Endothelial cell of hepatic sinusoid (primary cell): ENCODE measurements around the gene GJB3.
"Not testable (repeated sequence)": the region's sequence is repeated elsewhere in the genome, so short reads cannot be mapped to it uniquely, and the experiment has no call there.

Experiments used
- in situ Hi-C: cut with HindIII; loops from 2 replicates; pipeline ENCODE4 v1.10.0; 2017; ENCODE audit warnings: low sequenced_read_pairs

GJB3 gene

DNA sequence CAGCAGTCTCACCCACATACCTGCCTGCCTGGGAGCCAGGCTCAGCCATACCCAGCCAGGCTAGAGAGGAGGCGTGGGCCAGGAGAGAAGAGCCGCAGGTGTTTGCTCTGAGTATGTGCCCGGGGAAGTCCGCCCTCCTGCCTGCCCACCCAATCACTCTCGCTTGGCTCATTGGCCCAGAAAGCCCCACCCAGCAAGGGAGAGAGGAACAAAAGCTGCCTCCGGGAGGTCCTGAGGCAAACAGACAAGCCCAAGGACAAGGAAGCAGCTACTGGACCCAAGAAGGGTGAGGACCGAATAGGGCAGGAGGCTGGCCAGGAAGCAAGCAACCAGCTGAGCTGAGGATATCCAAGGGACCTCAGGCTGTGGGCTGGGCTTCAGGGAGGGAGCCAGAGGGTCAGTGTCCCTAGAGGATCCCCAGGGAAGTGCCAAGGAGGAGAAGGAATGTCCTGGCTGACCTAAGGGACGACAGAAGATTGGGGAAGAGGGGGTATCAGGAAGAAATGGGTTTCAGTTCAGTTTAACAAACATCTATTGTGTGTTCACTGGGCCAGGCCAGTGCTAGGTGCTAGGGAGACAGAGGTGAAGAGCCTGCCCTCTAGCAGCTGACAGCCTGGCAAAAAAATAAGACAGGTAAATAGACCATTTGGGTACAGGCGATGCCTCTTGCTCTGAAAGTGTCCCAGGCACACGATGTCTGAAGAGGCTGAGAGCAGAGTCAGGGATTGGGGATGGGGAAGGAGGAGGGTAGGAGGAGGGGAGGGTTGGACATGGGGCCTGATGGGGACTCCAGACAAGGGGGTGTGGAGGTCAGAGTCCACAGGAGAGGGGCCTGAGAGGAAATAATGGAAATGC is 21.3 kb upstream of the GJB3 start, which contains the start of gene GJB4:
GJB4 (plus strand) TSS at position 238 of the 855 bp plus-strand sequence. CDS start 1,515 bp downstream, outside the sequence.
- in situ Hi-C loops, result no loop called here

DNA sequence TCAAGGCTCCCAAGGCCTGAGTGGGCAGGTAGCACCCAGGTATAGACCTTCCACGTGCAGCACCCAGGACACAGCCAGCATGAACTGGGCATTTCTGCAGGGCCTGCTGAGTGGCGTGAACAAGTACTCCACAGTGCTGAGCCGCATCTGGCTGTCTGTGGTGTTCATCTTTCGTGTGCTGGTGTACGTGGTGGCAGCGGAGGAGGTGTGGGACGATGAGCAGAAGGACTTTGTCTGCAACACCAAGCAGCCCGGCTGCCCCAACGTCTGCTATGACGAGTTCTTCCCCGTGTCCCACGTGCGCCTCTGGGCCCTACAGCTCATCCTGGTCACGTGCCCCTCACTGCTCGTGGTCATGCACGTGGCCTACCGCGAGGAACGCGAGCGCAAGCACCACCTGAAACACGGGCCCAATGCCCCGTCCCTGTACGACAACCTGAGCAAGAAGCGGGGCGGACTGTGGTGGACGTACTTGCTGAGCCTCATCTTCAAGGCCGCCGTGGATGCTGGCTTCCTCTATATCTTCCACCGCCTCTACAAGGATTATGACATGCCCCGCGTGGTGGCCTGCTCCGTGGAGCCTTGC is 19.7 kb upstream of the GJB3 start:
- in situ Hi-C loops, result no loop called here

DNA sequence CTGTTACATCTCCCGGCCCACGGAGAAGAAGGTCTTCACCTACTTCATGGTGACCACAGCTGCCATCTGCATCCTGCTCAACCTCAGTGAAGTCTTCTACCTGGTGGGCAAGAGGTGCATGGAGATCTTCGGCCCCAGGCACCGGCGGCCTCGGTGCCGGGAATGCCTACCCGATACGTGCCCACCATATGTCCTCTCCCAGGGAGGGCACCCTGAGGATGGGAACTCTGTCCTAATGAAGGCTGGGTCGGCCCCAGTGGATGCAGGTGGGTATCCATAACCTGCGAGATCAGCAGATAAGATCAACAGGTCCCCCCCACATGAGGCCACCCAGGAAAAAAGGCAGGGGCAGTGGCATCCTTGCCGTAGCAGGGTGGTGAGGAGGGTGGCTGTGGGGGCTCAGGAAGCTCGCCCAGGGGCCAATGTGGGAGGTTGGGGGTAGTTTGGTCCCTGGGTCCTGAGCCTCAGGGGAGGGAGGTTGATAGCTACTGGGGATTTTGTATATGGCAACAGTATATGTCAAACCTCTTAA is 19.2 kb upstream of the GJB3 start:
- in situ Hi-C loops, result no loop called here

DNA sequence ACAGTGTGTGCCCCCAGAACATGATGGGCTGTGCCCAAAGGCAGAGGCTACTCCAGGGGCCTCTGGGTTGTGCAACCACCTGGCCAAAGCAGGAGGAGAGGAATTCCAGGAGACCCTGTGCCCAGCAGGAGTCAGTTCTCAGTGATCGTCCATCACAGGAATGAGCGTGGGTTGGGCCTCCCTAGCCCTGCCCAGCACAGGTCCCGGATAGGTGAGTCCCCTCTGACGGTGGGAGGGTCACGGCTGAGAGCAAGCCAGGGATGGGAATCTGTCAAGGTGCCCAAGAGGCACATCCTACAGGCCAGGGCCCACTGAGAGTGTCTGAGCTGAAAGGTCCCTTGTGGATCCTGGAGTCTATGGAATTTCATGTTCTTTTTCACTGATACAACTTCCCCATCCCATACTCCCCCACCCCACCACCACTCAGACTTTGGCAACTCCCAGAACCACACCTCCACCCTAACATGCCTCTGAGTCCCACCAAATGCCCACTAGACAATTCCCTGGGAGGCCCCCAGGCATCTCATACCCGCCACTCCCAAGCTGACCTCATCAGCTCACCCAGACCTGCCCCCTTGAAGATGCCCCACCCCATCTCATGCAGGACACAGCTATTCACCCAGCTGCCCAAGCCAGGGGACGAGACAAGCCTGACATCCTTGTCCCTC is 18.4 kb upstream of the GJB3 start:
- in situ Hi-C loops, result no loop called here

DNA sequence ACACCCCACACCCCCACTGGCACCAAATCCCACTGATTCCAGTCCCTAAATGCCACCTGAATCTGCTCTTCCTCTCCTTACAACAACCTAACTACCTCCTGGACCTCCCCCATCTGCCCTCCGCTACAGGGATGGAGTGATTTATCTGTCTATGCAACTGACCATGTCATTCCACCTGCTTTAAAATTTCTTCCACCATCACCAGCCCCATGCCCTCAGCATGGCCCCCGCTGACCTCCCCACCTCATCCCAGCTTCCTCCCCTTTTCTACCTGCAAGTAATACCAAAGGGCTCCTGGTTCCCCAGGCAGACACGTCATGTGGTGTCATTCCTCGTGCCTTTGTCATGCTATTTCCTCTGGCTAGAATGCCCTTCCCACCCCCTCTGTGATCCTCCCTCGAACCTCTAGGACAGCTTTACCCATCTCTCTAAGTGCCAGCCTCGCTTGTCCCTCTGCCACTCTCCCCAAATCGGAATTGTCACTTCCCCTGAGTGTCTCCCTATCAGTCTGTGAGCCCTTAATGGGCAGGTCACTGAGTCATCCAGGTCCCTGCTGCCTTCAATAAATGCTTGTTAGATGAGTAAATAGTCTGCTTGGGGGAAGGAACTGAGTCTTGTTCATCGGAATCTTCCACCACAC is 17.8 kb upstream of the GJB3 start:
- in situ Hi-C loops, result no loop called here

DNA sequence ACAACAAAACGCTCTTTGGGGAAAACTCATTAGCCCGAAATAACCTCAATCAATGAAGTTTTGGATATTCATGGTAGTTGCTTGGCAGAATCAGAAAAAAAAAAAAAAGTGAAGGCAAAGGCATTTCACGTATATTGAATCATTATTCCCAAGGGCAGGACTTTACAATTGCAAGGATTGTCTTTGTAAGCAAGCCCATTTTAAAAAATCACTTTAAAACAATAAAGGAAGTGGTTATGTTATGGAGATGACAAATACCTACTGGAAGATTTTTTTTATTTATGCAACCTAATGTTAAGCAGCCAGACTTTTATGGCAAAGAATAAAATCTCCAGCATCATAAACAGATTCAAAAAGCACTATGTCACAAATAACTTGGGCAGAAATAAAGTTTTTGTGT is 12.2 kb upstream of the GJB3 start:
- in situ Hi-C loops, result no loop called here

GRCh38 chr1:34770891-34771504 is 10.0 kb upstream of the GJB3 start:
- in situ Hi-C loops, result no loop called here

- in situ Hi-C loops, result no loop called here
Measured at GRCh38 chr1:34771573-34772371, 9.2 kb upstream of the GJB3 start.

- in situ Hi-C loops, result not testable (repeated sequence)
Measured at GRCh38 chr1:34773114-34773513, 7.9 kb upstream of the GJB3 start.

- in situ Hi-C loops, result loop anchor here (5.0 kb wide), 1 partner anchor 92 kb away; no protein-coding TSS in a partner anchor
Measured at GRCh38 chr1:34774957-34775356, 6.1 kb upstream of the GJB3 start.

- in situ Hi-C loops, result loop anchor here (5.0 kb wide), 1 partner anchor 90 kb away; no protein-coding TSS in a partner anchor
Measured at GRCh38 chr1:34776911-34777310, 4.1 kb upstream of the GJB3 start.

GRCh38 chr1:34777519-34778321 is 3.3 kb upstream of the GJB3 start:
- in situ Hi-C loops, result loop anchor here (5.0 kb wide), 1 partner anchor 90 kb away; no protein-coding TSS in a partner anchor

- in situ Hi-C loops, result loop anchor here (5.0 kb wide), 1 partner anchor 89 kb away; no protein-coding TSS in a partner anchor
Measured at GRCh38 chr1:34778381-34778780, 2.6 kb upstream of the GJB3 start.

DNA sequence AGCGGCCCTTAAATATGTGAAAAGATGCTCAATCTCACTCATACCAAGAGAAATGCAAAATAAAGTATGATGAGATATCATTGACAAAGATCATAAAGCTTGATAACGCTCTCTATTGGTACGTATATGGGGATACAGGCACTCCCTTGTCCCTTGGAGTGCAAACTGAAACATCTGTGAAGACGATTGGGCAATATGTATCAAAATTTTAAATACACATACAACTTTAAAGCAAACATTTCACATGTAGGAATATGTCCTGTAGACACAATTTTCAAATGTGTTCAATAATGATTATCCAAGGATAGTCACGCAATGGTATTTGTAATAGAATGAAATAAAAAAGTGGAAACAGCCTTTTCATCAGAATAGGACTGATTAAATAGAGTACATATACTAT is 2.0 kb upstream of the GJB3 start:
- in situ Hi-C loops, result loop anchor here (5.0 kb wide), 1 partner anchor 88 kb away; no protein-coding TSS in a partner anchor

GRCh38 chr1:34779526-34779925 is 1.5 kb upstream of the GJB3 start:
- in situ Hi-C loops, result loop anchor here (5.0 kb wide), 1 partner anchor 88 kb away; no protein-coding TSS in a partner anchor

DNA sequence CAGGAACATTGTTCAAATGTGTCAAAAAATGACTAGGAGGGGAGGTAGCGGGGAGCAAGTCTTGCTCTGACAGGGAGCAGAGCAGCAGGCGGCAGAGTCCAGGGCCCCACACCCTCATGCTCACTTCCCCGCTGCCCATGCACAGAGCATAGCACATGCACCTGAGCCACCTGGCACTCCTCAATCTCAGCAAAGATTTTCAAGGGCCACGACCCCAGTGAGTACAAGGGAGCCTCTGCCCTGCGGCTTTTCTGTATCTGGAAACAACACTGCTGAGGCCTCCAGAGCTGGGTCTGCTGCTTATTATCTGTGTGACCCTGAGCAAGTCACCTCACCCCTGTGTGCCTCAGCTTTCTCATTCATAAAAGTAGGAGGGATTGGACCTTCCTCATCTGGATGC is 1.1 kb upstream of the GJB3 start:
- in situ Hi-C loops, result loop anchor here (5.0 kb wide), 1 partner anchor 87 kb away; no protein-coding TSS in a partner anchor

DNA sequence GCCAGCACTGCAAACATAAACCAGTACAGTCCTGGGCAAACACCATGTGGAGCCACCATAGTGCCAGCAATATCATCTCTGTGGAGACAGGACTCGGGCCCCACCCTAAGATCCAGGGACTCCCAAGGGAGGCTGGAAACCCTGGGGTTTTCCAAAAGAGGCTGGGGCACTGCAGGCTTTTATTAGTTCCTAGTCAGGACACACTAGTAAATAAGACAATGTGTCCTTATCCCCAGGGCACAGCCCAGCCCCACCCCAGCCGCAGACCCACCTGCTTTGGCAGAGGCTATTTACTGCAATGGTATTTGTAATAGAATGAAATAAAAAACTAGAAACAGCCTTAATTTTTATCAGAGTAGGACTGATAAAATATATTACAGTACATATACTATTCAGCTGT is 486 bp upstream of the GJB3 start:
- in situ Hi-C loops, result no loop called here

- in situ Hi-C loops, result no loop called here
Measured at GRCh38 chr1:34781844-34782391, 904 bp downstream of the GJB3 start.
